Activated CD4-positive, alpha-beta memory T cell treated with anti-CD3 and anti-CD28 coated beads, Interleukin-2, amount 10 ng/mL, durations not matched to agents 7 days and 5 days (primary cell): ENCODE data around the gene CAPRIN1. TPM values are rescaled to one million over a fixed set of nuclear protein-coding genes. Genes with fewer than 3 reads are reported as not detected.

ENCODE experiments used
- CTCF ChIA-PET: fragments of 350-600 bp; sonication (Branson Sonifier 250); formaldehyde crosslinking; loops from one replicate; lab custom pipeline; 2021; ENCODE audit warnings: antibody characterized with exemption, inconsistent platforms; lab: Charles Lee
- POLR2A ChIA-PET: fragments of 350-600 bp; sonication (Branson Sonifier 250); formaldehyde crosslinking; loops from one replicate; lab custom pipeline; 2021; ENCODE audit warnings: antibody characterized with exemption; lab: Charles Lee
- DNase-seq: peaks from one replicate; pipeline ENCODE4 v3.0.0-alpha.2; 2020
- H3K27ac Mint-ChIP-seq: one replicate; pipeline ENCODE4 v1.8.0; 2021; ENCODE audit warnings: mild to moderate bottlenecking, mixed read lengths
- H3K27me3 Mint-ChIP-seq: one replicate; pipeline ENCODE4 v1.8.0; 2021; ENCODE audit warnings: mixed read lengths
- H3K36me3 Mint-ChIP-seq: one replicate; pipeline ENCODE4 v1.8.0; 2021; ENCODE audit warnings: low read depth, mixed read lengths
- H3K4me1 Mint-ChIP-seq: one replicate; pipeline ENCODE4 v1.8.0; 2021; ENCODE audit warnings: mixed read lengths
- H3K4me3 Mint-ChIP-seq: one replicate; pipeline ENCODE4 v1.8.0; 2021; ENCODE audit warnings: mild to moderate bottlenecking, mixed read lengths
- H3K9me3 Mint-ChIP-seq: one replicate; pipeline ENCODE4 v1.8.0; 2021; ENCODE audit warnings: mixed read lengths
- total RNA-seq, 2 experiments: library from RNA; stranded (reverse); gene quantifications; one replicate each; pipeline ENCODE4 v1.2.3, GENCODE V29; 2021

The CAPRIN1 gene
- 100 to 1,000 TPM; 191 to 200 TPM for total RNA-seq

DNA sequence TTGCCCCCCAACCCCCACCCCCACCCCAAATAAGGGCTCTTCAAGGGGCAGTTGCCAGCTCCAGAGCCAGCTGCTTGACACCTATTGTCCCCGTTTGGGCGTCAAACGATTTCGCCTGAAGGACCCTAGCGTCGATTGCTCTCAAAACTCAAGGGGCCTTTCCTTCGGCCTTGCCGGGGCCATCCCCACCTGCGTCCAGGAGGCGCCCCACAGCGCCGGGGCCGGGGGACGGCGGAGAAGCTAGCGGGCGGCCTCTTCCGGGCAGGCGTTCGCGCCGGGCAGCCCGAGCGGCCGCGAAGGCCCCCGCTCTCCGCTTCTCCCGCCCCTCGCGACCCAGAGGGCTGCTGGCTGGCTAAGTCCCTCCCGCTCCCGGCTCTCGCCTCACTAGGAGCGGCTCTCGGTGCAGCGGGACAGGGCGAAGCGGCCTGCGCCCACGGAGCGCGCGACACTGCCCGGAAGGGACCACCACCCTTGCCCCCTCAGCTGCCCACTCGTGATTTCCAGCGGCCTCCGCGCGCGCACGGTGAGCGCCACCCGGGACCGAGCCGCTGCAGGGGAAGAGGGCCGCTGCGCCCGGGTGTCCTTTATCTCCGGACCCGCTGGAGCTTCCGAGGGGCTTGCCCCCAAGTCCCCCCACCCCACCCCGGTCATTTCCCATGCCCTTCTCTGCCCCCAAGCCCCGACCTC lies at the start of gene CAPRIN1:
TSS of gene CAPRIN1 (plus strand) at position 383 of the 687 bp plus-strand sequence. CDS start 690 bp downstream, outside the sequence.
- Mint-ChIP-seq H3K4me1 (peaks cover 24% of the 10 kb centered on the region), H3K27ac (peak within 1 kb of the TSS; percentile 89), H3K36me3 (peaks cover 28% of the 10 kb centered on the region), H3K9me3 (no peaks in the 10 kb centered on the region), H3K27me3 (peaks cover 2% of the 10 kb centered on the region), H3K4me3 (peak within 1 kb of the TSS; percentile 95)
- ChIA-PET CTCF (interaction anchor here (0.9 to 1.6 kb wide), 5 partner anchors 15 to 64 kb away, joined by 3 to 9 read pairs (median 5); no protein-coding TSS in a partner anchor), POLR2A (interaction anchor here (0.7 to 7.0 kb wide), 23 partner anchors 9 to 797 kb away, joined by 3 to 108 read pairs (median 4); partner anchors contain the start of genes ABTB2, CAT, FBXO3 and HIPK3)
- DNase-seq: peak; percentile 85

DNA sequence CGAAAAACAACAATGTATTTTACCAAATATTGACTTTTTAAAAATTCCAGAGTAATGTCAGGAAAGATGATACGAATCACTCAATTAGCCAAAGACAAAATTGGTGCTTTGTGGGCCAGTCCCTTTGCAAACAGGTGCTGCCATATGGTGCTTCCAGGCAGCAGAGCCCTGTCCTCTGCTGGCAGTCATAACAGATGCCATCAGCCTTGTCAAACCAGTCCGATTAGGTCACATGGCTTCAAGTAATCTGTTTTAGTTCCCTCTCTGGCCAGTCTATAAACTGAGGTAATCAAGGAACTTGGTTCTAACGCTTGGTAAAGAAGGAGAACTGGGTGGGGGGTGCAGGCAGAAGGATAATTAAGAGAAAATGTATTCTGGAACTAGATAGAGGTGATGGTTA lies 49.1 kb upstream of the CAPRIN1 start:
- Mint-ChIP-seq H3K4me1 (peaks cover 4% of the 10 kb centered on the region), H3K4me3 (no peak overlapping the region), H3K27me3 (peaks cover 48% of the 10 kb centered on the region), H3K9me3 (no peaks in the 10 kb centered on the region), H3K27ac (no peak overlapping the region), H3K36me3 (no peaks in the 10 kb centered on the region)
- POLR2A ChIA-PET: no interaction called here
- DNase-seq: no peak
- CTCF ChIA-PET: interaction anchor here (1.2 to 3.5 kb wide), 2 partner anchors 9 to 15 kb away, joined by 3 to 12 read pairs; no protein-coding TSS in a partner anchor

DNA sequence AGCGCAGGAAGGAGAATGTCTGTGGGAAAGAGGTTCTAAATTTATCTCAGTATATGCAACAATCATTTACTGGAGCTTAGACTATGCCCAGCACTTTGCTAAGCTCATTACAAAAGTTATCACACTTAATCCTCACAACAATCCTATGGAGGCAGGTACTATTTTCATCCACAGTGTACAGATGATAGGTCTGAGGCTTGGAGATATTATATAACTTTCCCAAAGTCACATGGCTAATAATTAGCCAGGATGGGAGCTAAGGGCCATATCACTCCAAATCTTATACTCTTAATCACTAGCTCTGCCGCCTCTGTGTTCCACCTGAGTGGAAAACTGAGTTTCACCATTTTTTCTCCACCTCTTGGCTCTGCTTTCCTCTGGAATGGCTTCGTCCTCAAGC lies 47.3 kb upstream of the CAPRIN1 start:
- no peak for DNase-seq
- Mint-ChIP-seq H3K4me3 (no peak overlapping the region), H3K27me3 (peaks cover 37% of the 10 kb centered on the region), H3K36me3 (no peaks in the 10 kb centered on the region), H3K9me3 (no peaks in the 10 kb centered on the region), H3K27ac (no peak overlapping the region), H3K4me1 (peaks cover 1% of the 10 kb centered on the region)
- POLR2A ChIA-PET: no interaction called here
- CTCF ChIA-PET: no interaction called here

DNA sequence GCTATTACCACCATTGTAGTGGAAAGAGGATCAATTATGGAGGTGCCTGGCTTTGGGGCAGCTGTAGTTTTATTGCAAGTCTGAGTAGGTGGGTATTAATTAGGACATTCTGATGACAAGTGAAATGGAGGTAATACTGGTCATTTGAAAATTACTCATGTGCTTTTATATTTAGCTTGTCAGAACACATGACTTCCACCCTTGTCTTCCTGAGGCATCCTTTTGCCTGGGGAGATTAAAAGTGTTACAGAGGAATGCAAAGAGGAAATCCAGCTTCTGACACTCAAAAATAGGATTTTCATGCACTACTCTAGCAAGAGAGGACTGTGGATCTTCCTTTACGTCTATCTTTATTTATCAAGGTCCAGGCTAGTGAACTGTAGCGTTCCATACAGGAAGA lies 44.7 kb upstream of the CAPRIN1 start:
- H3K27ac Mint-ChIP-seq: no peak overlapping the region
- H3K27me3 Mint-ChIP-seq: peaks cover 26% of the 10 kb centered on the region
- H3K4me3 Mint-ChIP-seq: no peak overlapping the region
- H3K9me3 Mint-ChIP-seq: no peaks in the 10 kb centered on the region
- H3K4me1 Mint-ChIP-seq: no peaks in the 10 kb centered on the region
- H3K36me3 Mint-ChIP-seq: no peaks in the 10 kb centered on the region
- ChIA-PET CTCF (interaction anchor here (0.6 to 1.4 kb wide), 4 partner anchors 10 to 104 kb away, joined by 3 read pairs; no protein-coding TSS in a partner anchor), POLR2A (no interaction called here)
- DNase-seq: no peak

- DNase-seq: no peak
- H3K4me3 Mint-ChIP-seq: no peak overlapping the region
- H3K36me3 Mint-ChIP-seq: no peaks in the 10 kb centered on the region
- peaks cover 8% of the 10 kb centered on the region for H3K27me3 Mint-ChIP-seq
- H3K27ac Mint-ChIP-seq: no peak overlapping the region
- no peaks in the 10 kb centered on the region for H3K9me3 Mint-ChIP-seq
- H3K4me1 Mint-ChIP-seq: no peaks in the 10 kb centered on the region
- ChIA-PET POLR2A (no interaction called here), CTCF (no interaction called here)
These were observed 38.8 kb upstream of the CAPRIN1 start for GRCh38 chr11:34012734-34013133.

DNA sequence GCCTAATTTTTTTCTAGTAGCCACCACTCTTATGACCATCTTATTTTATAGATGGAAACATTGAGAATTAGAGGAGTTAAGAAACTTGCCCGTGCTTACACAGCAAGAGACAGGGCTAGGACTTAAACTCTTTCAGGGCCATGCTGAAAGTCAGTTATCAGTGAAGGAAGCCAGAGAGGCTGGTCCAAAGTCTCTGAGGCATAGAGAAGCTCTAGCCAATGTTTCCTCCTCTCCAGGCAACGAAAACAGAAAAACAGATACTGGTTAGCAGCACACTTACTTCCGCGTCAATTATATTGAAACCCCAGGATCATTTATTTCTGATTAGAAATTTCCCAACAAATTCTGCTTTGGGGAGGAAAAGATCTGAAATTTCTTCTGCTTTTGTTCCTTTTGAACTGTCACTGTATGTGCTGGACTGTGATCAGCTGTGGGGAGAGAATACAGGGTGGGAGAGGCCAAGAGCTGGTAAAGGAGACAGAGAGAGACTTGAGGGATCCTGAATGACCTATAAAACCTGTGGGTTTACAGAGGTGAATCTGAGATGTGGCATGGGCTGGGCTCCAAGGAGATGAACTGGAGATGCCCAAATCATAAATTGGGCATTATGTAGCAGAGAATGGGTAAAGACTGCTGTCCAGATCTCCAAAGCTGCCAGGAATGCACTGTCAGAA lies 37.5 kb upstream of the CAPRIN1 start:
- peaks cover 8% of the 10 kb centered on the region for H3K27me3 Mint-ChIP-seq
- H3K36me3 Mint-ChIP-seq: no peaks in the 10 kb centered on the region
- no peak overlapping the region for H3K27ac Mint-ChIP-seq
- no peaks in the 10 kb centered on the region for H3K4me1 Mint-ChIP-seq
- ChIA-PET CTCF (interaction anchor here (0.9 kb wide), 1 partner anchor 17 kb away, joined by 3 read pairs; no protein-coding TSS in a partner anchor), POLR2A (no interaction called here)
- no peak overlapping the region for H3K4me3 Mint-ChIP-seq
- no peak for DNase-seq
- no peaks in the 10 kb centered on the region for H3K9me3 Mint-ChIP-seq

DNA sequence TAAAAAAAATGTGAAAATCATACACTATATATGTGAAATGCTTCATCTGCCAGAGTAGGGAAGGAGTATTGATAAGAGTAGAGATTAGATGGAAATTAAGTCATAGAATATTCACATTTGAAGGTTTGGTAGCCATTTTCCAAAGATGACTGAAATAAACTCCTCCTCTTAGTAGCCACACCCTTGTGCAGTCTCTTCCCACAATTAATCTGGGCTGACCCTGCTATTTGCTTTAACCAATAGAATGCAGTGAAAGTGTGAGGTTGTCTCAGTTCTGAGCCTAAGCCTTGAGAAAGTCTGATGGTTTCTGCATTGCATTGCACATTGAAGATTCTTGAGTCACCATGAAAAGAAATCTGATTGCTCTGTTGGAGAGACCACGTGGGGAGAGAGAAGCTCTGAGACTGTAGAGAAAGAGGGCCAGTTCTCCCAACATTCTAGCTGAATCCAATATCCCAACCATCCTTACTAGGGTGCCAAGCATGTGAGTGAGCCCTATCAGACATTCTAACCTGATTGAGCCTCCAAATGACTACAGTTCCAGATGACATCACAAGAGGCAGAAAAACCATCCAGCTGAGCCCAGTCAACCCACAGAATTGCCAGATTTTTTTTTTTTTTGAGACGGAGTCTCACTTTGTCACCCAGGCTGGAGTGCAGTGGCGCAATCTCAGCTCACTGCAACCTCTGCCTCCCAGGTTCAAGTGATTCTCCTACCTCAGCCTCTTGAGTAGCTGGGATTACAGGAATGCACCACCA lies 29.4 kb upstream of the CAPRIN1 start:
- POLR2A ChIA-PET: no interaction called here
- H3K27me3 Mint-ChIP-seq: peaks cover 4% of the 10 kb centered on the region

GRCh38 chr11:34026432-34026831 lies 25.1 kb upstream of the CAPRIN1 start:
- CTCF ChIA-PET: no interaction called here
- H3K36me3 Mint-ChIP-seq: no peaks in the 10 kb centered on the region

More for the DNA sequence above, 29.4 kb upstream of the CAPRIN1 start:
- Mint-ChIP-seq H3K4me1 (no peaks in the 10 kb centered on the region), H3K4me3 (no peak overlapping the region), H3K36me3 (no peaks in the 10 kb centered on the region), H3K9me3 (peaks cover 4% of the 10 kb centered on the region), H3K27ac (no peak overlapping the region)
- CTCF ChIA-PET: no interaction called here
- DNase-seq: no peak

DNA sequence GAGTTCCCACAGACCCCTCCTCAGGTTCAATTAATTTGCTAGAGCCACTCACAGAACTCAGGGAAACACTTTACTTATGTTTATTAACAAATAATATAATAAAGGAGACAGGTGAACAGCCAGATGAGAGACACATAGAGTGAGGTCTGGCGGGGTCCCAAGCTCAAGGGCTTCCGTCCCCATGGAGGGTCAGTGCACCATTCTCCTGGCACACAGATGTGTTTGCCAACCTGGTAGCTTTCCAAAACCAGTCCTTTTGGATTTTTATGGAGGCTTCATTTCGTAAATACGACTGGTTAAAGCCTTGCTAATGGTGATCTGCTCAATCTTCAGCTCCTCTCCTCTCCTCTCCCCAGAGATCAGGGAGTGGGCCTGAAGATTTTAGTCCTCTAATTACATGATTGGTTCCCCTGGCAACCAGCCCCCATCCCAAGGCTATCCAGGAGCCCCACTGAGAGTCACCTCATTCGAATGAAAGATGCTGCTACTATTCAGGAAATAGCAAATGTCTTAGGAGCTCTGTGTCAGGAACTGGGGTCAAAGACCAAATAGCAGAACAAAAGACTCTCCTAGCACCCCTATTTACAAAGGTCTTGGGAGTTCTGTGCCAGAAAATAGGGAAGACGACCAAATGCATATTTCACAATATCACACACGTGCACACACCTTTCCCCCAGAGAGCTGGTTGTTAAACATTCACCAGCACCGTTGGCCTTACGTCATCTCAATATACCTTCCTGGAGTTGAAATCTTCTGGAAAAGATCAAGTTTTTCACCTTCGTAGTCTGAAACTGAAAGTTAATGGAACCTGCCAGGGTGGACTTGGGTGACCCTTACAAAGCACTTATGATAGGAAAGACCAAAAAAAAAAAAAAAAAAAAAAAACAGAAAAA lies 23.8 kb upstream of the CAPRIN1 start:
- no peaks in the 10 kb centered on the region for H3K9me3 Mint-ChIP-seq
- no peak overlapping the region for H3K27ac Mint-ChIP-seq
- ChIA-PET POLR2A (no interaction called here), CTCF (interaction anchor here (0.5 to 1.6 kb wide), 4 partner anchors 11 to 146 kb away, joined by 3 to 4 read pairs (median 3); no protein-coding TSS in a partner anchor)
- H3K27me3 Mint-ChIP-seq: peaks cover 3% of the 10 kb centered on the region
- no peak for DNase-seq
- H3K4me1 Mint-ChIP-seq: no peaks in the 10 kb centered on the region
- H3K4me3 Mint-ChIP-seq: no peak overlapping the region
- H3K36me3 Mint-ChIP-seq: no peaks in the 10 kb centered on the region

More at GRCh38 chr11:34026432-34026831, 25.1 kb upstream of the CAPRIN1 start:
- H3K27ac Mint-ChIP-seq: no peak overlapping the region
- H3K9me3 Mint-ChIP-seq: peaks cover 4% of the 10 kb centered on the region
- no peak for DNase-seq
- H3K4me1 Mint-ChIP-seq: no peaks in the 10 kb centered on the region
- POLR2A ChIA-PET: no interaction called here
- H3K4me3 Mint-ChIP-seq: no peak overlapping the region
- peaks cover 7% of the 10 kb centered on the region for H3K27me3 Mint-ChIP-seq

- no peak for DNase-seq
- Mint-ChIP-seq H3K36me3 (no peaks in the 10 kb centered on the region), H3K9me3 (no peaks in the 10 kb centered on the region), H3K27ac (no peak overlapping the region), H3K27me3 (peaks cover 3% of the 10 kb centered on the region), H3K4me3 (no peak overlapping the region), H3K4me1 (no peaks in the 10 kb centered on the region)
- POLR2A ChIA-PET: no interaction called here
- CTCF ChIA-PET: interaction anchor here (0.5 to 1.6 kb wide), 4 partner anchors 12 to 145 kb away, joined by 3 to 4 read pairs (median 3); no protein-coding TSS in a partner anchor
These were observed 23.1 kb upstream of the CAPRIN1 start for GRCh38 chr11:34028425-34028824.

- POLR2A ChIA-PET: no interaction called here
- H3K4me1 Mint-ChIP-seq: no peaks in the 10 kb centered on the region
- CTCF ChIA-PET: interaction anchor here (1.6 kb wide), 1 partner anchor 12 kb away, joined by 4 read pairs; no protein-coding TSS in a partner anchor
These were observed 22.4 kb upstream of the CAPRIN1 start for GRCh38 chr11:34029176-34029575.

GRCh38 chr11:34030382-34030781 lies 21.1 kb upstream of the CAPRIN1 start:
- no peaks in the 10 kb centered on the region for H3K36me3 Mint-ChIP-seq
- H3K4me1 Mint-ChIP-seq: no peaks in the 10 kb centered on the region
- ChIA-PET CTCF (interaction anchor here (1.1 kb wide), 1 partner anchor 42 kb away, joined by 3 read pairs; no protein-coding TSS in a partner anchor), POLR2A (no interaction called here)
- DNase-seq: no peak
- H3K4me3 Mint-ChIP-seq: no peak overlapping the region
- peaks cover 3% of the 10 kb centered on the region for H3K27me3 Mint-ChIP-seq
- no peak overlapping the region for H3K27ac Mint-ChIP-seq
- H3K9me3 Mint-ChIP-seq: no peaks in the 10 kb centered on the region

More at GRCh38 chr11:34029176-34029575, 22.4 kb upstream of the CAPRIN1 start:
- H3K27me3 Mint-ChIP-seq: peaks cover 3% of the 10 kb centered on the region
- H3K9me3 Mint-ChIP-seq: no peaks in the 10 kb centered on the region
- H3K27ac Mint-ChIP-seq: no peak overlapping the region
- H3K4me3 Mint-ChIP-seq: no peak overlapping the region
- no peaks in the 10 kb centered on the region for H3K36me3 Mint-ChIP-seq
- DNase-seq: no peak
